Activated CD4-positive, alpha-beta T cell treated with anti-CD3 and anti-CD28 coated beads for 36 hours (primary cell): ENCODE data around the gene CEACAM3. TPM values are rescaled to one million over a fixed set of nuclear protein-coding genes. Genes with fewer than 3 reads are reported as not detected.

Source experiments
- ATAC-seq: fragments of 200-7000 bp; cut with Tn5 transposase; one replicate; pipeline ENCODE4 v1.10.0; 2021; ENCODE audit warnings: mild to moderate bottlenecking, moderate library complexity
- CTCF ChIA-PET: fragments of 350-600 bp; sonication (Branson Sonifier 250); formaldehyde crosslinking; loops from one replicate; lab custom pipeline; 2021; ENCODE audit warnings: antibody characterized with exemption; lab: Charles Lee
- POLR2A ChIA-PET: fragments of 350-600 bp; sonication (Branson Sonifier 250); formaldehyde crosslinking; loops from one replicate; lab custom pipeline; 2021; ENCODE audit warnings: antibody characterized with exemption, inconsistent platforms; lab: Charles Lee
- DNase-seq: peaks from one replicate; pipeline ENCODE4 v3.0.0-alpha.2; 2020
- H3K27ac Mint-ChIP-seq: one replicate; pipeline ENCODE4 v1.8.0; 2021; ENCODE audit warnings: mixed read lengths
- H3K27me3 Mint-ChIP-seq: one replicate; pipeline ENCODE4 v1.8.0; 2021; ENCODE audit warnings: mixed read lengths
- H3K36me3 Mint-ChIP-seq: one replicate; pipeline ENCODE4 v1.8.0; 2021; ENCODE audit warnings: low read depth, mixed read lengths
- H3K4me1 Mint-ChIP-seq: one replicate; pipeline ENCODE4 v1.8.0; 2021; ENCODE audit warnings: mixed read lengths
- H3K4me3 Mint-ChIP-seq: one replicate; pipeline ENCODE4 v1.8.0; 2021; ENCODE audit warnings: mild to moderate bottlenecking, moderate library complexity, mixed read lengths
- H3K9me3 Mint-ChIP-seq: one replicate; pipeline ENCODE4 v1.8.0; 2021; ENCODE audit warnings: low read depth, mixed read lengths
- intact Hi-C, 2 experiments: fragments of 100-400 bp; cut with DNase I in 1 of 2; cut with micrococcal nuclease in 1 of 2; formaldehyde crosslinking; loops; one replicate each; pipeline versions ENCODE4 v1.14.2 to v1.15.1; 2022 to 2024; cut with DNase I, micrococcal nuclease
- total RNA-seq, 2 experiments: library from RNA; stranded (reverse); gene quantifications; one replicate each; pipeline ENCODE4 v1.2.3, GENCODE V29; 2021

The CEACAM3 gene
- total RNA-seq, 2 experiments from 2014 or later = not detected

DNA sequence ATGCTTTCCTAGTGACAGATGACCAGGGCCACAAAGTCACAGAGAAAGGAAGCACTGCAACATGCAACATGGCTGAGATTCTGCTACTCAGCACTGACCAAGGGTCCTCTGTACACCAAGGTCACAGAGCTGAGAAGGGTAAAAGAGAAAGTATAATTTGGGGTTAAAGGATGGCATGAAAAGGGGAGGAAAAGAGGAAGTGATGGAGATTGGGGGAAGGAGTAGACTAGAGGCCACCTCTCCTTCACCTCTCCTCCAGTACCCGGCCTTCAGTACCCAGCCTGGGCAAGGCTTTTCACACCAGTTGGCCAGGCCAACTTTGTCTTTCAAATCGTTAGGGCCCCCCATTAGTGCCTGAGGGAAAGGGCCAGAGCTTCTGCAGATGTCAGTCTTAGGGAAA lies 57.4 kb downstream of the CEACAM3 start:
- POLR2A ChIA-PET = no interaction called here
- no peaks in the 10 kb centered on the region for H3K36me3 Mint-ChIP-seq
- ATAC-seq (no peak), DNase-seq (no peak)
- H3K4me1 Mint-ChIP-seq = peaks cover 6% of the 10 kb centered on the region
- H3K4me3 Mint-ChIP-seq = no peak overlapping the region
- intact Hi-C loops = no loop called here
- H3K9me3 Mint-ChIP-seq = no peaks in the 10 kb centered on the region
- no peak overlapping the region for H3K27ac Mint-ChIP-seq
- H3K27me3 Mint-ChIP-seq = peaks cover 4% of the 10 kb centered on the region
- CTCF ChIA-PET = interaction anchor here (1.0 to 1.3 kb wide), 2 partner anchors 19 to 61 kb away, joined by 3 to 4 read pairs; no protein-coding TSS in a partner anchor

DNA sequence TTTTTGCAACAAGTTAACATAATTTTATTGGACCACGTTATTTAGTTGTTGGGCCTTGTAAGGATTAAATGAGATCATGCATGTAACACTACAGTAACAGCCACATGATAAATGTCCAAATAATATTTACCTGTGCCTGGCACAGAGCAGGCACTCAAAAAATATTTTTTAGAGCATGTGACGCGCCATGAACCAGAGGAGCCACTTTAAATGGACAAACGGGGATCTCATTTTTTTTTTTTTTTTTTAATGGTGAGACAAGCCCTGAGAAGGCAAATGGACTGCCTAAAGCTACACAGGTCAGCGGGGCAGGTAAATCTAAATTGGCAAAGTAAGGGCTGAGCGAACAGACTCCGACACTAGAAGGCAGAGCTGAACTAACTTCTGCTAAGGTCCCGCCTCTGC lies 62.8 kb downstream of the CEACAM3 start:
- Mint-ChIP-seq H3K9me3 (no peaks in the 10 kb centered on the region), H3K4me1 (peaks cover 40% of the 10 kb centered on the region), H3K4me3 (peak overlapping the region; percentile 86), H3K27ac (peak overlapping the region; percentile 98), H3K36me3 (peaks cover 37% of the 10 kb centered on the region), H3K27me3 (peaks cover 2% of the 10 kb centered on the region)
- intact Hi-C loops = loop anchor here (1.0 kb wide), 9 partner anchors 25 to 495 kb away; partner anchors contain the start of genes RABAC1 (in 2 of the 2), B9D2 (in 1 of the 2), BCKDHA (in 1 of the 2) and DMAC2 (in 1 of the 2)
- no peak for DNase-seq
- POLR2A ChIA-PET = interaction anchor here (0.6 to 2.9 kb wide), 8 partner anchors 12 to 669 kb away, joined by 3 to 40 read pairs (median 4); partner anchors contain the start of gene RABAC1
- ATAC-seq = no peak
- CTCF ChIA-PET = interaction anchor here (0.7 to 2.9 kb wide), 15 partner anchors 9 to 386 kb away, joined by 3 to 14 read pairs (median 5); partner anchors contain the start of genes LYPD4 and RABAC1

DNA sequence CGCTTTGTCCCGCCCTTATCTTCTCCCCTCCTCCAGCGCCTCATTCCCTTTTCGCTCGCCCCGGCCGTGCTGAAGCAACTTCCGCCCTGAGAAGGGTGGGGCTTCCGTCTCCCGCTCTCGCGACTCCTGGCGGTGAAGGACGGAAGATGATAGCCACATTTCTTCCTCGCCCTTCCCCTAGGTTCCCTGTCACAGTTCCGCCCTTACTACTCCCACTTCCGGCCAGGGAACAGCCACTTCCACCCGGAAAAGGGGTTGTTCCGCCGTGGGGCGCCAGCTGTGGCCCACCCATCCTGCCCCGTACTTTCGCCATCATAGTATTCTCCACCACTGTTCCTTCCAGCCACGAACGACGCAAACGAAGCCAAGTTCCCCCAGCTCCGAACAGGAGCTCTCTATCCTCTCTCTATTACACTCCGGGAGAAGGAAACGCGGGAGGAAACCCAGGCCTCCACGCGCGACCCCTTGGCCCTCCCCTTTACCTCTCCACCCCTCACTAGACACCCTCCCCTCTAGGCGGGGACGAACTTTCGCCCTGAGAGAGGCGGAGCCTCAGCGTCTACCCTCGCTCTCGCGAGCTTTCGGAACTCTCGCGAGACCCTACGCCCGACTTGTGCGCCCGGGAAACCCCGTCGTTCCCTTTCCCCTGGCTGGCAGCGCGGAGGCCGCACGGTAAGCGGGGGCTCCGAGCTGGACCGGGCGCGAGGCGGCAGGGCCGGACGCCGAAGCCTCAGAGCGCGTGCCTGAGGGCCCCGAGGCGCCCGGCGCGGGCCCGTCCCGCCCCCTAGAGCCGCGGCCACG lies 63.4 kb downstream of the CEACAM3 start, which contains the start of gene RPS19:
Gene RPS19 (plus strand): TSS at position 638 of the 801 bp plus-strand sequence. CDS start 520 bp downstream, outside the sequence.
- ATAC-seq = peak; percentile 89
- H3K9me3 Mint-ChIP-seq = no peaks in the 10 kb centered on the region
- ChIA-PET CTCF (interaction anchor here (0.6 to 2.9 kb wide), 17 partner anchors 8 to 385 kb away, joined by 3 to 14 read pairs (median 5); partner anchors contain the start of gene RABAC1), POLR2A (interaction anchor here (0.6 to 2.9 kb wide), 16 partner anchors 9 to 668 kb away, joined by 3 to 40 read pairs (median 4); partner anchors contain the start of genes GSK3A, RABAC1 and ZNF574)
- H3K36me3 Mint-ChIP-seq = peaks cover 43% of the 10 kb centered on the region
- H3K4me1 Mint-ChIP-seq = peaks cover 46% of the 10 kb centered on the region
- intact Hi-C loops = loop anchor here (1.0 to 5.0 kb wide), 18 partner anchors 11 to 1063 kb away; partner anchors contain the start of genes RABAC1 (in 2 of the 2), B9D2 (in 1 of the 2), BCKDHA (in 1 of the 2) and CIC (in 1 of the 2)
- H3K4me3 Mint-ChIP-seq = peak within 1 kb of the TSS; percentile 86
- no peaks in the 10 kb centered on the region for H3K27me3 Mint-ChIP-seq
- H3K27ac Mint-ChIP-seq = peak within 1 kb of the TSS; percentile 98
- peak; percentile 99 for DNase-seq

DNA sequence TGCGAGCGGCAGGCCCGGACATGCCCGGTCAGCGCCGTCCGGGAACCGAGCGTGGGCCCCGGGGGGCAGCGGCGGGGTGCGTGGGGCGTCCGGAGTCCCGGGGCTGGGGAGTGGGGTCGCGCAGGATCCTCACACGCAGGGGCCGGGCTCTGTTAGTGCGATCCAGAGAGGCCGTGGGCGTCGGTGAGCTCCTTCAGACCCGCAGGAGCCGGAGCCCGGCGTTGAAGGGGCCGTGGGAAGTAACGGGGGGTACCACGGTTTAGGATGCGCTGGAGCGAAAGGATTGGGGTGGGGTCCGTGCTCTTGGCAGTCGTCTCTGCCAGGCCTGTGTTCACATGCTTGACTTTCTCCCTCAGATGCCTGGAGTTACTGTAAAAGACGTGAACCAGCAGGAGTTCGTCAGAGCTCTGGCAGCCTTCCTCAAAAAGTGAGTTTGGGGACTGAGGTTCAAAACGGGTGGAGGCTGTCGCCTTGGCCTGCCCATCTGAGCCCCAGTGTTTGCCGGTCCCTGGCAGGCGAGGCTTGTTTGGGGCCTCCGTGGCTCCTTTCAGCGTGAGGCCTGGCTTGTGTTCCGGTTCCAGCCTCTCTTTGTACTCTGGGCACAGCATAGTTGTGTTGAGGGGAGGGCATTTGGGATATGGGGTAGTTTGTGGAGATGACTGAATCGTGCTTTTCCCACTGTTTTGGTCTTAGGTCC lies 64.2 kb downstream of the CEACAM3 start:
- ATAC-seq = no peak
- peaks cover 52% of the 10 kb centered on the region for H3K4me1 Mint-ChIP-seq

More for the DNA sequence above, 64.2 kb downstream of the CEACAM3 start:
- H3K36me3 Mint-ChIP-seq = peaks cover 50% of the 10 kb centered on the region
- H3K4me3 Mint-ChIP-seq = peak overlapping the region; percentile 86
- CTCF ChIA-PET = interaction anchor here (0.6 to 2.9 kb wide), 13 partner anchors 8 to 384 kb away, joined by 3 to 14 read pairs (median 5); partner anchors contain the start of gene RABAC1
- DNase-seq = no peak
- intact Hi-C loops = loop anchor here (1.0 to 5.0 kb wide), 9 partner anchors 11 to 1063 kb away; partner anchors contain the start of genes CIC (in 1 of the 2), EGLN2 (in 1 of the 2), GSK3A (in 1 of the 2) and TGFB1 (in 1 of the 2)
- no peaks in the 10 kb centered on the region for H3K27me3 Mint-ChIP-seq
- peak overlapping the region; percentile 93 for H3K27ac Mint-ChIP-seq
- POLR2A ChIA-PET = interaction anchor here (0.6 to 2.9 kb wide), 10 partner anchors 8 to 382 kb away, joined by 3 to 40 read pairs (median 4); partner anchors contain the start of genes GSK3A, RABAC1 and ZNF574
- H3K9me3 Mint-ChIP-seq = no peaks in the 10 kb centered on the region

Other genes starting within 250 kb of the CEACAM3 start
- 10 to 100 TPM; 22.1 to 27.6 TPM for gene CEACAM21, start 220.4 kb upstream of the CEACAM3 start, total RNA-seq
- gene CEACAM4, start 169.5 kb upstream of the CEACAM3 start, total RNA-seq = not detected
- gene CEACAM7, start 108.3 kb upstream of the CEACAM3 start, total RNA-seq = not detected
- not detected for gene CEACAM5, start 88.0 kb upstream of the CEACAM3 start, total RNA-seq
- gene CEACAM6, start 41.1 kb upstream of the CEACAM3 start, total RNA-seq = not detected
- gene LYPD4, start 48.1 kb downstream of the CEACAM3 start, total RNA-seq = not detected
- not detected for gene DMRTC2, start 48.5 kb downstream of the CEACAM3 start, total RNA-seq
- 1,000 to 10,000 TPM; 2,342 to 3,204 TPM for gene RPS19, start 63.7 kb downstream of the CEACAM3 start, total RNA-seq
- 1 to 10 TPM; 4.0 to 4.1 TPM for gene CD79A, start 80.7 kb downstream of the CEACAM3 start, total RNA-seq
- 100 to 1,000 TPM; 231 to 276 TPM for gene ARHGEF1, start 86.6 kb downstream of the CEACAM3 start, total RNA-seq
- 1 to 10 TPM; 1.7 to 1.9 TPM for gene ERFL, start 131.9 kb downstream of the CEACAM3 start, total RNA-seq
- gene RABAC1, start 162.7 kb downstream of the CEACAM3 start, total RNA-seq = 10 to 100 TPM; 35.3 to 49.7 TPM
- gene ATP1A3, start 197.6 kb downstream of the CEACAM3 start, total RNA-seq = 1 to 10 TPM; 1.8 TPM